Adipose tissue (tissue), 3 donors: ENCODE measurements around the gene MC3R. TPM values are rescaled to one million over a fixed set of nuclear protein-coding genes. Genes with fewer than 3 reads are reported as not detected.

Experiments
- H3K27ac ChIP-seq: one replicate; pipeline ENCODE4 v1.5.1; 2013; ENCODE audit warnings: low read depth, low read length
- WGBS, 3 donors: extraction: QIAGEN DNeasy Blood & Tissue Kit; methylation state at CpG; one replicate each; pipeline ENCODE4 v1.1.7; 2013; 5-methylcytosine and 5-hydroxymethylcytosine counted together
- polyA plus RNA-seq, 3 donors: library from polyadenylated mRNA; stranded (reverse); fragments of 200-250 nt; gene quantifications; one replicate each; pipeline ENCODE4 v1.2.3, GENCODE V29; 2013
- donor health status: healthy with polysubstance abuse.
- donor health status: Bipolar disorder and iron deficiency.
- donor health status: healthy.

The MC3R gene
- polyA plus RNA-seq, 3 donors, result not detected

- WGBS, 3 donors, result 15 to 33% (median 30%) methylated on average over 6 of the region's 6 CpGs
- H3K27ac ChIP-seq, result no peak overlapping the region
Observed at GRCh38 chr20:56244259-56244658, 4.3 kb upstream of the MC3R start.

- no peak overlapping the region for H3K27ac ChIP-seq
- WGBS, 3 donors, result 11 to 25% (median 12%) methylated on average over 3 of the region's 3 CpGs
Observed at GRCh38 chr20:56245761-56246160, 2.8 kb upstream of the MC3R start.

- 69 to 71% (median 70%) methylated on average over 32 of the region's 32 CpGs for whole genome bisulfite sequencing, 3 donors
Observed at GRCh38 chr20:56249244-56249955, 868 bp downstream of the MC3R start.

DNA sequence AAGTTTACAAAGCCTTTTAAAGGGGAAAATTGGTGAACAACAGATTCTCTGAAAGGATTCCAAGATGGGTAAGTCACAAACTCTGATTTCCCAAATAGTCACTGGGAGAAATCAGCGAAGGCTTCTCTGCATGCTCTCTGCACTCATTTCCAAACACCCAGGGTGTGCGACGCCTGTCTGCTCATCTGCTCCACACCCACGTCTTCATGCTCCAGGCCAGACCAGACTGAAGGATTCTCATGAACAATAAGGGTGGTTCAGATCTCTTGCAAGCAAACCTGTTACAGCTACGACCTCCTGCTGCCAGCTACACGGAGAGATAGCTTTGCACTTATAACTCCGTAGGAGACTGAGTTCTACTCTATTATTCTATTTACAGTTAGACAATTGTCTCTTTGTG lies 1.4 kb downstream of the MC3R start:
- 54 to 70% (median 69%) methylated on average over 7 of the region's 7 CpGs for WGBS, 3 donors
- H3K27ac ChIP-seq, result no peak overlapping the region

More at GRCh38 chr20:56249244-56249955, 868 bp downstream of the MC3R start:
- no peak overlapping the region for H3K27ac ChIP-seq

DNA sequence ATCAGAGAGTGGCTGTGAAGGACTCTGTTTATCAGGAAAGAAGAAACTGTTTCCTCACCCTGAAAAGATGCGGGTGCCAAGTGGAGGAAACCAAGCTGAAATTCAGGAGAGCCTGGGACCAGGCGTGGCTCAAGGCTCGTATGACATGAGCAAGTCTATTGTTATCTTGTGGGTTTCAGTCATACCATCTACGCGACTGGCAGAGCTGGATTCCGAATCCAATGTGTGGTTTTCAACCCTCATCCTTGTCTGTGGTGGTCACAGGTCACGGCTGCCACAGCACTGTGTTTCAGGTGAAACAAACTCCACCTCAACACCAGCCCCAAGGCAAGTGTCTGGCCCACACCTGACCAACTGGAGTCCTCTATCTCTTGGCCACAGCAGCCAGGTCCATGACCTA lies 9.1 kb downstream of the MC3R start:
- no peak overlapping the region for H3K27ac ChIP-seq
- WGBS, 3 donors, result 74 to 82% (median 81%) methylated on average over 7 of the region's 7 CpGs

- no peak overlapping the region for H3K27ac ChIP-seq
- 49 to 73% (median 70%) methylated on average over 2 of the region's 2 CpGs for WGBS, 3 donors
Observed at GRCh38 chr20:56259948-56260347, 11.4 kb downstream of the MC3R start.

DNA sequence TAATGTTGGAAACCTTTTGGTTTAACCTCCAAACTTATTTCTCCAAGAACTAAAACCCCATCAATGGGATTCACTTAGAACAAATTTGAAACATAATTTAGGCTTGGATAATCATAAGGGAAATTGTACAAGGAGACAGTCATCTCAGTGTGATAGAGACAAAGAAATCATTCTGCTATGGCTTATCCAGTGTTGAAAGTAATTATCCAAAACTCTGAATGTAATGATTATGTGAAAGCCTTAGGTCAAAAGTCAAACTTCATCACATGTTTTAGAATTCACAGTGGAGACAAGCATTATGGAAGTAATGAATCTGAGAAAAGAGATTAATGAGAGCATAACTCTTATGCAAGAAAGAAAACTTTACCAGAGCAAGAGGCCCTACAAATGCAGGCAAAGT lies 20.0 kb downstream of the MC3R start:
- no peak overlapping the region for H3K27ac ChIP-seq

DNA sequence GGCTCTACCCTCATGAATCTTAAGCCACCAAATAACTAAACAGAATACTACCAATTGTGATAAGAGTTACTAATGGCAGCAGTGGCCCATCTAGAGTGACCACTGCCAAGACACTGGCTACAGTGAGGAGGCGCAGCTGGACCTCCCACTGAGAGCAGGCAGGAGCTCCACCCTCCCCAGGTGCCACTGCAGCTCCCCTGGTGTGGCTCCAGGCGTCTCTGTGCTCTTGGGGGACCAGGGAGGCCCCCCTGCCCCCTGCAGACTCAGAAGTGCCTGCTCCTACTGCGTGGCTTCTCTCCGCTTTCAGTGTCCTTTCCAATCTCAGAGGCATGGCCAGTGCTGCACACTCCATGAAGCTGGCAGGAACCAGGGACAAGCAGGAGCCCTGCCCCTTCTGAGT lies 23.4 kb downstream of the MC3R start:
- WGBS, 3 donors, result 60 to 67% (median 63%) methylated on average over 4 of the region's 4 CpGs
- no peak overlapping the region for H3K27ac ChIP-seq

- WGBS, 3 donors, result 44 to 76% (median 55%) methylated on average over 2 of the region's 2 CpGs
- no peak overlapping the region for H3K27ac ChIP-seq
Observed at GRCh38 chr20:56273491-56273890, 25.0 kb downstream of the MC3R start.

DNA sequence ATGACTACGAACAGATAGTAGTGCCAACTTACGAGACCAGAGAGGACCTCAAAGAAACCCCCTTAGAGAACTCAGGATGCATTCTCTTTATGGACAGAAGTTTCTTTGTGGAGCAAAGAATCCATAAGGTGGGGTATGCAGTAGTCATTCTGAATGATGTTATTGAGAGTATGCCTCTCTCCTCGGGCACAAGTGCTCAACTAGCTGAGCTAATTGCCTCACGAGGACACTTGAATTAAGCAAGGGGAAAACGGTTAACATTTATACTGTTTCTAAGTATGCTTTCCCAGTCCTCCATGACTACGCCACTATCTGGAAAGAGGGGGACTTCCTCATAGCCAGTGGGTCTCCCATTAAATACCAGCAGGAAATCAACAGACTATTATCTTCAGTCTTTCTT lies 25.6 kb downstream of the MC3R start:
- no peak overlapping the region for H3K27ac ChIP-seq
- 72 to 85% (median 85%) methylated on average over 6 of the region's 6 CpGs for WGBS, 3 donors

GRCh38 chr20:56278196-56278595 lies 29.7 kb downstream of the MC3R start:
- no peak overlapping the region for H3K27ac ChIP-seq
- WGBS, 3 donors, result 74 to 80% (median 75%) methylated on average over 2 of the region's 2 CpGs

DNA sequence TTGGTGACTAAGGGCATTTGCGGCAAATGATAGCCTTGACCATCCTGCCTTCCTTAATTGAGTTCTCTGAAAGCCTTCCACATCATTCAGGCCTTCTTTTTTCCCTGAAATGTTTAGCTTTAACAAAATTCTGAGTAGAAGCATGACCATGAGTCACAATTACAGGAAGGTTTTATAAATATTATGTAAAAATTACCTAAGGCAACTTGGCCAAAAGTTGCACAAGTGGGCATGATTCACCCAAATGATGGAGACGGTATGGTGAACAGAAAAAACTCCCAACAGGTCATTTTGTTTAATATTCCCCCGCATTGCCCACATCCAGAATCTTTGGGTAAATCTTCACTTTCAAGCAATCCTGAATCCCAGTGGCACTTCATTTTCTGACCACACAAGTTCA lies 37.0 kb downstream of the MC3R start:
- 83 to 90% (median 89%) methylated on average over 3 of the region's 3 CpGs for WGBS, 3 donors
- H3K27ac ChIP-seq, result no peak overlapping the region

GRCh38 chr20:56289652-56290051 lies 41.1 kb downstream of the MC3R start:
- H3K27ac ChIP-seq, result no peak overlapping the region
- WGBS, 3 donors, result 63 to 80% (median 79%) methylated on average over 5 of the region's 5 CpGs

DNA sequence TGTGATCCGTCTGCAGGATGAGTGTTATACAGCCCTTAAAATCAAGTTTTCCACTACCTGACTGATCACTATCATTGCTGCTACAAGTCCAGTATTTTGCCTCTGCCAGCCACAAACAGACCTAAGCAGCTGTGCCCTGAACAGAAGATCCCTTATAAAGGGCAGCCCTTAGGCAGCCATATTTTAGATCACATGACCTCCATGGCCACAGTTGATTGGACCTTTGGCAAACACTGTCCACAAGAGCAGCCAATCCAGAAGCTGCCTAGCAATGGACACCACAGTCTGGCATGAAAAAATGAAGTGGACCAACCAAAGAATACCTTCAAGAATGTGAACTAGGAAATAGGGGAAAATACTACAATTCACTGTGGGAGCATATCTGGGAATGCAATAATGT lies 50.8 kb downstream of the MC3R start:
- WGBS, 3 donors, result 92 to 95% (median 92%) methylated on average over 1 of the region's 1 CpG
- no peak overlapping the region for H3K27ac ChIP-seq

Other genes with a start within 250 kb of the MC3R start
- gene CBLN4, start 243.2 kb upstream of the MC3R start, polyA plus RNA-seq, result under 1 TPM; 0.10 to 0.79 (median 0.15) TPM
- gene FAM210B, start 110.2 kb downstream of the MC3R start, polyA plus RNA-seq, result 10 to 100 TPM; 21.0 to 42.1 (median 40.7) TPM
- gene AURKA, start 143.5 kb downstream of the MC3R start, polyA plus RNA-seq, result 1 to 10 TPM in 1 of 3 donors, under 1 TPM in 2; 0.79 to 1.3 (median 0.92) TPM
- gene CSTF1, start 143.9 kb downstream of the MC3R start, polyA plus RNA-seq, result 10 to 100 TPM in 2 of 3 donors, 1 to 10 TPM in 1; 5.1 to 11.1 (median 10.5) TPM
- 1 to 10 TPM in 1 of 3 donors, under 1 TPM in 2; 0.26 to 2.0 (median 0.91) TPM for gene CASS4, start 163.5 kb downstream of the MC3R start, polyA plus RNA-seq
- 10 to 100 TPM; 38.4 to 90.2 (median 74.3) TPM for gene RTF2, start 219.9 kb downstream of the MC3R start, polyA plus RNA-seq